WTC11 (cell line): ENCODE results near the gene PALD1. TPM values are rescaled to one million over a fixed set of nuclear protein-coding genes. Genes with fewer than 3 reads are reported as not detected.

Source experiments
- ATAC-seq: fragments of 200-7000 bp; cut with Tn5 transposase; 2 replicates; pipeline ENCODE4 v1.10.0; 2021; ENCODE audit warnings: mild to moderate bottlenecking, moderate library complexity
- CTCF ChIA-PET: fragments of 300-600 bp; sonication (Branson Sonifier 250); formaldehyde crosslinking; loops from one replicate; lab custom pipeline; 2021; ENCODE audit warnings: antibody characterized with exemption; lab: Charles Lee
- POLR2A ChIA-PET: fragments of 350-600 bp; sonication (Branson Sonifier 250); formaldehyde crosslinking; loops from one replicate; lab custom pipeline; 2021; ENCODE audit warnings: antibody characterized with exemption; lab: Charles Lee
- DNase-seq: peaks from one replicate; pipeline ENCODE4 v3.0.0; 2021; ENCODE audit warnings: low spot score
- H3K27ac Mint-ChIP-seq: 2 replicates; pipeline ENCODE4 v1.8.0; 2021; ENCODE audit warnings: mixed read lengths
- H3K27me3 Mint-ChIP-seq: 2 replicates; pipeline ENCODE4 v1.8.0; 2021; ENCODE audit warnings: low read depth, mild to moderate bottlenecking, moderate library complexity, mixed read lengths
- H3K36me3 Mint-ChIP-seq: 2 replicates; pipeline ENCODE4 v1.8.0; 2021; ENCODE audit warnings: mixed read lengths
- H3K4me1 Mint-ChIP-seq: 2 replicates; pipeline ENCODE4 v1.8.0; 2022; ENCODE audit warnings: mixed read lengths
- H3K4me3 Mint-ChIP-seq: 2 replicates; pipeline ENCODE4 v1.8.0; 2021; ENCODE audit warnings: mild to moderate bottlenecking, moderate library complexity, mixed read lengths
- H3K9me3 Mint-ChIP-seq: 2 replicates; pipeline ENCODE4 v1.8.0; 2021; ENCODE audit warnings: mixed read lengths
- ATF1 ChIP-seq: sonication (generic); formaldehyde crosslinking; IDR thresholded peaks from 2 replicates; pipeline ENCODE4 v1.8.1; 2023; ENCODE audit warnings: mild to moderate bottlenecking, moderate library complexity, missing genetic modification reagents
- CREM ChIP-seq: sonication (generic); formaldehyde crosslinking; IDR thresholded peaks from 2 replicates; pipeline ENCODE4 v1.8.1; 2022; ENCODE audit warnings: mild to moderate bottlenecking, missing genetic modification reagents, moderate library complexity
- ERG ChIP-seq: fragments of 250-450 bp; sonication (Bioruptor Pico); IDR thresholded peaks from 2 replicates; pipeline ENCODE4 v1.8.0; 2021; ENCODE audit warnings: mild to moderate bottlenecking
- ETV6 ChIP-seq: sonication (generic); formaldehyde crosslinking; IDR thresholded peaks from 2 replicates; pipeline ENCODE4 v1.8.1; 2022; ENCODE audit warnings: mild to moderate bottlenecking, missing genetic modification reagents
- FOXK1 ChIP-seq: sonication (generic); formaldehyde crosslinking; IDR thresholded peaks from 2 replicates; pipeline ENCODE4 v1.8.0; 2022; ENCODE audit warnings: mild to moderate bottlenecking, moderate library complexity, missing genetic modification reagents
- FOXP4 ChIP-seq: sonication (generic); formaldehyde crosslinking; IDR thresholded peaks from 2 replicates; pipeline ENCODE4 v1.8.0; 2022; ENCODE audit warnings: mild to moderate bottlenecking, missing genetic modification reagents
- IRF1 ChIP-seq: sonication (generic); formaldehyde crosslinking; IDR thresholded peaks from 2 replicates; pipeline ENCODE4 v1.8.0; 2023; ENCODE audit warnings: missing genetic modification reagents
- MAX ChIP-seq: sonication (generic); formaldehyde crosslinking; IDR thresholded peaks from 2 replicates; pipeline ENCODE4 v1.8.0; 2022; ENCODE audit warnings: mild to moderate bottlenecking, missing genetic modification reagents
- MYBL2 ChIP-seq: sonication (generic); formaldehyde crosslinking; IDR thresholded peaks from 2 replicates; pipeline ENCODE4 v1.8.1; 2023; ENCODE audit warnings: mild to moderate bottlenecking, moderate library complexity, missing genetic modification reagents
- NR2C2 ChIP-seq: sonication (generic); formaldehyde crosslinking; IDR thresholded peaks from 2 replicates; pipeline ENCODE4 v1.8.0; 2022; ENCODE audit warnings: mild to moderate bottlenecking, missing genetic modification reagents
- RELA ChIP-seq: sonication (generic); formaldehyde crosslinking; IDR thresholded peaks from 2 replicates; pipeline ENCODE4 v1.8.1; 2022; ENCODE audit warnings: missing genetic modification reagents, mild to moderate bottlenecking, borderline replicate concordance
- RORB ChIP-seq: fragments of 250-450 bp; sonication (Bioruptor Pico); IDR thresholded peaks from 2 replicates; pipeline ENCODE4 v1.9.0; 2021; ENCODE audit warnings: mild to moderate bottlenecking
- SP1 ChIP-seq: sonication (generic); formaldehyde crosslinking; conservative IDR thresholded peaks from 2 replicates; pipeline ENCODE4 v1.8.1; 2022; ENCODE audit warnings: missing genetic modification reagents
- STAT6 ChIP-seq: sonication (generic); formaldehyde crosslinking; conservative IDR thresholded peaks from 2 replicates; pipeline ENCODE4 v1.8.1; 2023; ENCODE audit warnings: mild to moderate bottlenecking, low read depth, missing genetic modification reagents, moderate library complexity
- TP53 ChIP-seq: sonication (generic); formaldehyde crosslinking; IDR thresholded peaks from 2 replicates; pipeline ENCODE4 v1.8.1; 2023; ENCODE audit warnings: mild to moderate bottlenecking, missing genetic modification reagents
- ZBTB43 ChIP-seq: sonication (generic); formaldehyde crosslinking; IDR thresholded peaks from 2 replicates; pipeline ENCODE4 v1.8.1; 2023; ENCODE audit warnings: mild to moderate bottlenecking, missing genetic modification reagents
- ZNF121 ChIP-seq: sonication (generic); formaldehyde crosslinking; IDR thresholded peaks from 2 replicates; pipeline ENCODE4 v1.8.0; 2023; ENCODE audit warnings: missing genetic modification reagents
- ZNF281 ChIP-seq: sonication (generic); formaldehyde crosslinking; IDR thresholded peaks from 2 replicates; pipeline ENCODE4 v1.8.0; 2023; ENCODE audit warnings: mild to moderate bottlenecking, missing genetic modification reagents
- ZNF423 ChIP-seq: fragments of 250-450 bp; sonication (Bioruptor Pico); IDR thresholded peaks from 2 replicates; pipeline ENCODE4 v2.1.2; 2022; ENCODE audit warnings: mild to moderate bottlenecking, moderate library complexity
- ZNF425 ChIP-seq: fragments of 250-450 bp; sonication (Bioruptor Pico); conservative IDR thresholded peaks from 2 replicates; pipeline ENCODE4 v1.9.0; 2021; ENCODE audit warnings: mild to moderate bottlenecking
- ZSCAN18 ChIP-seq: fragments of 250-450 bp; sonication (Bioruptor Pico); IDR thresholded peaks from 2 replicates; pipeline ENCODE4 v2.1.2; 2022; ENCODE audit warnings: mild to moderate bottlenecking, moderate library complexity
- total RNA-seq: library from RNA; stranded (reverse); gene quantifications from 3 replicates; pipeline ENCODE4 v1.2.3, GENCODE V29; 2021

The PALD1 gene
- total RNA-seq, 1 experiment from 2014 or later = 43.6 TPM

- Mint-ChIP-seq H3K9me3 (no peaks in the 10 kb centered on the region), H3K36me3 (peaks cover 6% of the 10 kb centered on the region), H3K4me1 (peaks cover 72% of the 10 kb centered on the region), H3K4me3 (peak within 1 kb of the TSS; percentile 77), H3K27ac (peak within 1 kb of the TSS; percentile 95), H3K27me3 (peaks cover 19% of the 10 kb centered on the region)
- POLR2A ChIA-PET = interaction anchor here (0.9 kb wide), 1 partner anchor 14 kb away, joined by 4 read pairs; no protein-coding TSS in a partner anchor
- CTCF ChIA-PET = interaction anchor here (0.6 to 2.4 kb wide), 10 partner anchors 9 to 62 kb away, joined by 3 to 19 read pairs (median 4); no protein-coding TSS in a partner anchor
- peak; percentile 5 for ATAC-seq
- peak; percentile 59 for DNase-seq
- TF ChIP-seq STAT6 = no peak
- TF ChIP-seq MAX (CRISPR knock-in tag) = no peak; the same call in none of the 2 replicates
- TF ChIP-seq ZNF281 = peak; percentile 74
- peak; percentile 72 for TF ChIP-seq FOXK1
- peak; percentile 79; the same call in 1 of the 2 replicates for TF ChIP-seq IRF1 (CRISPR knock-in tag)
- TF ChIP-seq SP1 (CRISPR knock-in tag) = no peak
- TF ChIP-seq FOXP4 = peak; percentile 74
- TF ChIP-seq ZNF425 = no peak
- TF ChIP-seq TP53 (CRISPR knock-in tag) = peak; percentile 39; the same call in 1 of the 2 replicates
- 0 out of 2 replicates have a peak, but pooled peaks have one; percentile 13 for TF ChIP-seq ZNF121 (CRISPR knock-in tag)
- TF ChIP-seq CREM = 0 out of 2 replicates have a peak, but pooled peaks have one; percentile 55
- no peak for TF ChIP-seq ZSCAN18 (CRISPR knock-in tag)
- TF ChIP-seq RELA (CRISPR knock-in tag) = peak; percentile 43; the same call in 1 of the 2 replicates
- TF ChIP-seq ZNF423 = peak; percentile 95
- 0 out of 2 replicates have a peak, but pooled peaks have one; percentile 45 for TF ChIP-seq NR2C2 (CRISPR knock-in tag)
- no peak for TF ChIP-seq ERG (CRISPR knock-in tag)
- no peak; the same call in 1 of the 2 replicates for TF ChIP-seq ZBTB43 (CRISPR knock-in tag)
- 0 out of 2 replicates have a peak, but pooled peaks have one; percentile 66 for TF ChIP-seq ETV6
- TF ChIP-seq RORB = no peak
- TF ChIP-seq ATF1 (CRISPR knock-in tag) = 0 out of 2 replicates have a peak, but pooled peaks have one; percentile 44
- TF ChIP-seq MYBL2 = peak; percentile 23; the same call in 1 of the 2 replicates
These were observed 37.2 kb upstream of the PALD1 start, which contains the start of gene NODAL for GRCh38 chr10:70441161-70441894. Gene NODAL (minus strand): TSS chr10:70441681. CDS start chr10:70441667, 14 bp downstream.
